GM13976 (cell line): ENCODE data around the gene PELI3.

Experiments
- DNase-seq: peaks from one replicate; pipeline ENCODE4 v3.0.0; 2012; ENCODE audit warnings: low spot score
- in situ Hi-C: fragments of 300-500 bp; cut with MboI; formaldehyde crosslinking; loops from one replicate; pipeline ENCODE4 v1.12.0; 2022; ENCODE audit warnings: low sequenced_read_pairs, mixed read lengths, inconsistent platforms; ENCODE audit not compliant: unreplicated experiment
- TF ChIP-seq, protein P1 (sequence below): IDR thresholded peaks from 2 replicates; pipeline ENCODE4 v1.5.1; 2012; ENCODE audit warnings: borderline replicate concordance, mild to moderate bottlenecking; ENCODE audit not compliant: insufficient read depth; ENCODE audit errors: extremely low read depth, missing control alignments, control extremely low read depth

PELI3 gene

DNA sequence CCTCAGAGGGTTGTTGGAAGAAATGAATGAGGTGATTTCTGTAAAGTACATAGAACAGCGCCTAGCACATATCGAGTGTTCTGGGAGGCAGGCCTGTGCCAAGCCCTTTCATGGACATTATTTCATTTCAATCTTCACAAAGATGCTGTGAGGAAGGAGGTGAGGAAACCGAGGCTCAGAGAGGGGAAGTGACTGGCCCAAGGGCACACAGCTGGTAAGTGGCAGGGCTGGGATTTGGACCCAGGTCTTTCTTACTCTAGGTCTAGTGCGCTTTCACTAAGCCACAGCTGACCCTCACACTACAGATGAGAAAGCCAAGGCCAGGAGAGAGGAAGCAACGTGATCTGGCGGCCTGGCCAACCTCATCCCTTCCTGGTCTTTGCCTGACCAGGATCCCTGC, 2.0 kb downstream of the PELI3 start:
- TF ChIP-seq, protein P1, sequence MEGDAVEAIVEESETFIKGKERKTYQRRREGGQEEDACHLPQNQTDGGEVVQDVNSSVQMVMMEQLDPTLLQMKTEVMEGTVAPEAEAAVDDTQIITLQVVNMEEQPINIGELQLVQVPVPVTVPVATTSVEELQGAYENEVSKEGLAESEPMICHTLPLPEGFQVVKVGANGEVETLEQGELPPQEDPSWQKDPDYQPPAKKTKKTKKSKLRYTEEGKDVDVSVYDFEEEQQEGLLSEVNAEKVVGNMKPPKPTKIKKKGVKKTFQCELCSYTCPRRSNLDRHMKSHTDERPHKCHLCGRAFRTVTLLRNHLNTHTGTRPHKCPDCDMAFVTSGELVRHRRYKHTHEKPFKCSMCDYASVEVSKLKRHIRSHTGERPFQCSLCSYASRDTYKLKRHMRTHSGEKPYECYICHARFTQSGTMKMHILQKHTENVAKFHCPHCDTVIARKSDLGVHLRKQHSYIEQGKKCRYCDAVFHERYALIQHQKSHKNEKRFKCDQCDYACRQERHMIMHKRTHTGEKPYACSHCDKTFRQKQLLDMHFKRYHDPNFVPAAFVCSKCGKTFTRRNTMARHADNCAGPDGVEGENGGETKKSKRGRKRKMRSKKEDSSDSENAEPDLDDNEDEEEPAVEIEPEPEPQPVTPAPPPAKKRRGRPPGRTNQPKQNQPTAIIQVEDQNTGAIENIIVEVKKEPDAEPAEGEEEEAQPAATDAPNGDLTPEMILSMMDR = no peak
- DNase-seq = no peak
- in situ Hi-C loops = no loop called here

- in situ Hi-C loops = no loop called here
- no peak for DNase-seq
- TF ChIP-seq, protein P1 = no peak
These were observed 2.7 kb downstream of the PELI3 start for GRCh38 chr11:66469441-66469840.

DNA sequence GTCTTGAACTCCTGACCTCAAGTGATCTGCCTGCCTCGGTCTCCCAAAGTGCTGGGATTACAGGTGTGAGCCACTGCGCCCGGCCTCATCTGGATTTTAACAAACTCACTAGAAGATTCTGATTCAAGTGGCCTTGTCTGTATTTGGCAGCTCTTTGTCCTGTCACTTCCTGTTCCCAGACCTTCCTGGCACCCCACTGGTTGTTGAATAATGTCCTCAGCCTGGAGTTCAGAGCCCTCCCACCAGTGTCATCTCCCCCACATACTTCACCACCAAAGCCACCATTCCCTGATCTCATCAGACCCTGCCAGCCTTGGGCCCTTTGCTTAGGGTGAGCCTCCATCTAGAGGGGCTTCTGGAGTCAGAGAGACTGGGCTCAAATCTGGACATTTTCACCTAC, 3.3 kb downstream of the PELI3 start:
- DNase-seq = no peak
- TF ChIP-seq, protein P1 = no peak
- in situ Hi-C loops = no loop called here

GRCh38 chr11:66471142-66471541, 4.4 kb downstream of the PELI3 start:
- TF ChIP-seq, protein P1 = no peak
- in situ Hi-C loops = no loop called here
- no peak for DNase-seq

- in situ Hi-C loops = no loop called here
- TF ChIP-seq, protein P1 = no peak
These were observed 5.3 kb downstream of the PELI3 start for GRCh38 chr11:66472054-66472453.

GRCh38 chr11:66473167-66473566, 6.5 kb downstream of the PELI3 start:
- no peak for DNase-seq
- in situ Hi-C loops = no loop called here
- TF ChIP-seq, protein P1 = no peak

More at GRCh38 chr11:66472054-66472453, 5.3 kb downstream of the PELI3 start:
- no peak for DNase-seq
